Activated CD4-positive, alpha-beta T cell treated with anti-CD3 and anti-CD28 coated beads, Interleukin-2, amount 10 ng/mL, durations not matched to agents 24 days and 14 days (primary cell): Measurements from ENCODE around the gene PRR20G. TPM values are rescaled to one million over a fixed set of nuclear protein-coding genes. Genes with fewer than 3 reads are reported as not detected.

Source experiments
- DNase-seq: peaks from one replicate; pipeline ENCODE4 v3.0.0; 2022
- H3K27ac Mint-ChIP-seq: one replicate; pipeline ENCODE4 v1.8.0; 2022; ENCODE audit warnings: mild to moderate bottlenecking, mixed read lengths
- H3K27me3 Mint-ChIP-seq: one replicate; pipeline ENCODE4 v1.8.0; 2022; ENCODE audit warnings: mixed read lengths
- H3K36me3 Mint-ChIP-seq: one replicate; pipeline ENCODE4 v1.8.0; 2022; ENCODE audit warnings: low read depth, mild to moderate bottlenecking, mixed read lengths
- H3K4me1 Mint-ChIP-seq: one replicate; pipeline ENCODE4 v1.8.0; 2021; ENCODE audit warnings: mixed read lengths
- H3K4me3 Mint-ChIP-seq: one replicate; pipeline ENCODE4 v1.8.0; 2022; ENCODE audit warnings: mild to moderate bottlenecking, moderate library complexity, mixed read lengths
- H3K9me3 Mint-ChIP-seq: one replicate; pipeline ENCODE4 v1.8.0; 2021; ENCODE audit warnings: mixed read lengths
- intact Hi-C: fragments of 100-400 bp; cut with micrococcal nuclease; formaldehyde crosslinking; loops from one replicate; pipeline ENCODE4 v1.15.1; 2023
- total RNA-seq: library from RNA; stranded (reverse); gene quantifications from 2 replicates; pipeline ENCODE4 v1.2.3, GENCODE V29; 2022

Gene PRR20G
- total RNA-seq, 1 donor from 2014 or later: not detected

DNA sequence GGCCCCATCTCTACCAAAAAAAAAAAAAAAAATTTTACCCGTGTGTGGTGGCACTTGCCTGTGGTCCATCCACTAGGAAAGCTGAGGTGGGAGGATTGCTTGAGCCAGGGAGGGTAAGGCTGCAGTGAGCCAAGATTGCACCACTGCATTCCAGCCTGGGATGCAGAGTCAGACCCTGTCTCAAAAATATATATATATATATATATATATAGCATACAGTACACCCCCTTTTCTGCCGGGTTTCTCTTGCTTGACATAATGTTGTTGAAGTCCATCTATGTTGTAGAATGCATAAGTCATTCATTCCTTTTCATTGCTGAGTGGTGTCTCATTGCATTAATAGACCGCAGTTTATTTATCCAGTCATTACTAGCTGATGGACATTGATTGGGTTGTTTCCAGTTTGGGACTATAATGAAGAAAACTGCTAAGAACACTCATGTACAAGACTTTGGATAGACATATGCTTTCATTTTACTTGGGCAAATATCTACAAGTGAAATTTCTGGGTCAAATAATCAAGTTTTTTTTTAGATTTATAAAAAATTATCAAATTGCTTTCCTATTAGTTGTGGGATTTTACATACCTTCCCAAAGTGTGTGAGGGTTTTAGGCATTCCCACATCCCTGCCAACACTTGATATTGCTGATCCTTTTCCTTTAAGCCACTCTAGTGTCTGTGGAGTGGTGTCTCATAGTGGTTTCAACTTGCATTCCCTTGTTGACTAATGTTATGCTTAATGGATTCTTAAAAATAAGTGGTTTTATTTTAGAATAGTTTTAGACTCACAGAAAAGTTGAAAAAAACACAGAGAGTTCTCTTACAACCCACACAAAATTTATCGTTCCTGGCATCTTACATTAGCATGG is 2.1 kb upstream of the PRR20G start:
- Mint-ChIP-seq H3K4me1 (no peaks in the 10 kb centered on the region), H3K27me3 (no peaks in the 10 kb centered on the region), H3K9me3 (no peaks in the 10 kb centered on the region), H3K36me3 (no peaks in the 10 kb centered on the region), H3K4me3 (no peak overlapping the region), H3K27ac (no peak overlapping the region)
- intact Hi-C loops: loop anchor here (10.0 kb wide), 1 partner anchor 255 kb away; no protein-coding TSS in a partner anchor
- peak; percentile 58 for DNase-seq

DNA sequence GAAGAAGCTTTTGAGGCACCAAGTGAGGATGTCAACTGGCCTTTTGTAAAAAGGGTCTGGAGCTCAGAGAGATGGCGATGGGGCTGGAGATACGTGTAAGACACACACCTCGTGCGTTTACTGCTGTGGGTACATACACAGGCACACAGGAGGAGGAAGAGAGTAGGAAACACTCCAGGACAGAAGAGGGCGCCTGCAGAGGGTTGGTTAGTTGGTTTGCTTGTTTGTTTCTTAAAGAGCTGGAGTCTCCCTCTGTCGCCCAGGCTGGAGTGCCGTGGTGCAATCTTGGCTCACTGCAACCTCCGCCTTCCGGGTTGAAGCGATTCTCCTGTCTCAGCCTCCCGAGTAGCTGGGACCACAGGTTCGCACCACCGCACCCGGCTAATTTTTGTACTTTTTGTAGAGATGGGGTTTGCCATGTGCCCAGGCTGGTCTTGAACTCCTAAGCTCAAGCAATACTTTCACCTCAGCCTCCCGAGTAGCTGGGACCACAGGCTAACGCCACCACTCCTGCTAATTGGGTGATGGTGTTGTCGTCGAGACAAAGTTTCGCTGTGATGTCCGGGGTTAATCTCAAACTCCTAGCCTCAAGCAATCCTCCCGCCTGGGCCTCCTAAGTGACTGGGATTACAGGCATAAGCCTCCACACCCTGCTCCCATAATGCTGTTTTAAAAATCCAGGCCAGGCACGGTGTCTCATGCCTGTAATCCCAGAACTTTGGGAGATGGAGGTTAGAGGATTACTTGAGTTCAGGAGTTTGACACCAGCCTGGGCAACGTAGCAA is 1.3 kb upstream of the PRR20G start:
- Mint-ChIP-seq H3K27ac (no peak overlapping the region), H3K9me3 (no peaks in the 10 kb centered on the region), H3K36me3 (no peaks in the 10 kb centered on the region), H3K4me3 (no peak overlapping the region), H3K4me1 (no peaks in the 10 kb centered on the region), H3K27me3 (no peaks in the 10 kb centered on the region)
- intact Hi-C loops: loop anchor here (10.0 kb wide), 1 partner anchor 256 kb away; no protein-coding TSS in a partner anchor
- DNase-seq: peak; percentile 76

DNA sequence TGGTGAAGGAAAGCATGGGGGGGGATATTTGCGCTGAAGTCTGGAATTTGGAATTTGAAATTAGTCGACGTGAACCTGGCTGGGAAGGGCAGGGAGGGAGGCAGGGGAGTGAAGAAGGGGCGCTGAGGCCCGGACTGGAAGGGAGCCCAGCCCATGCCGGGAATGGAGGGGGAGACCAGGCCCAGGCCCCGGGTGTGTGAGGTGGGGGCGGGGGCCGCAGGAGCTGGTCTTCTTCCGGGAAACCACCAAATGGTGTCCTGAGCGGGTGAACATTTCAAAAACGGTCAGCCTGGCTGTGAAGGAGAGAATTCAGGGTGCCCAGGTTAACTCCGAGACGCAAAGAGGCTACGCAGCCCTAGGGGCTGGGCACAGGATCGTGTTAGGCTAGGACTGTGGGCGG is 497 bp upstream of the PRR20G start:
- H3K27ac Mint-ChIP-seq: no peak overlapping the region
- no peaks in the 10 kb centered on the region for H3K27me3 Mint-ChIP-seq
- H3K9me3 Mint-ChIP-seq: no peaks in the 10 kb centered on the region
- no peaks in the 10 kb centered on the region for H3K36me3 Mint-ChIP-seq
- H3K4me1 Mint-ChIP-seq: no peaks in the 10 kb centered on the region
- H3K4me3 Mint-ChIP-seq: no peak overlapping the region
- intact Hi-C loops: loop anchor here (10.0 kb wide), 1 partner anchor 256 kb away; no protein-coding TSS in a partner anchor
- DNase-seq: no peak

DNA sequence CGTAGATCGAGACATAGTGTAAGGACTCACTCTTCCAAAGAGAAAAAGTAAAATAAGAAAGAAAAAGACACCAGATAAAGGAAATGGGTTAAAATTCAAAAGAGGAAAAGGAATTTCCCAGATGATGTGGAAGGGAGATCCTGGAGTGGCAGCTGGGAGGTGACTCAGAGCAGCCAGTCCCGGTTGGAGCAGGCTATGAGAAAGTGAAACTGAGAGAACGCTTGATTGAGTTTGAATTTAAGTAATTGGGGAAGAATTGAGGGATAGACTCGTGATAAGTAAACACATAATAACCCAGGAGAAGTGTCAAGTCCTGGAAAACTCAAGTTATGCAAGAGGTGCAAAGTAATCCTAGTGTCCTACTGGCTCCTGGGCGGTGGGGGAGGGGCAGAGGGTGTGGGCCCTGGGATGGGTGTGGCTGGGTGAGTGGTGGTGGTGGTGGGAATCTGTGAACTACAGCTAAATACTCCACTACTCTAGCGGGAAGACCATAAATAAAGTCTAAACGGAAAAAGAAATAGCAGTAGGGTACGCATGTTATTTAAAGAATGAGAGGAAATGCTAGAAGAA is 1.2 kb downstream of the PRR20G start:
- intact Hi-C loops: loop anchor here (10.0 kb wide), 1 partner anchor 258 kb away; no protein-coding TSS in a partner anchor
- Mint-ChIP-seq H3K36me3 (no peaks in the 10 kb centered on the region), H3K9me3 (no peaks in the 10 kb centered on the region), H3K27me3 (no peaks in the 10 kb centered on the region), H3K4me1 (no peaks in the 10 kb centered on the region), H3K27ac (no peak overlapping the region), H3K4me3 (no peak overlapping the region)
- DNase-seq: no peak

DNA sequence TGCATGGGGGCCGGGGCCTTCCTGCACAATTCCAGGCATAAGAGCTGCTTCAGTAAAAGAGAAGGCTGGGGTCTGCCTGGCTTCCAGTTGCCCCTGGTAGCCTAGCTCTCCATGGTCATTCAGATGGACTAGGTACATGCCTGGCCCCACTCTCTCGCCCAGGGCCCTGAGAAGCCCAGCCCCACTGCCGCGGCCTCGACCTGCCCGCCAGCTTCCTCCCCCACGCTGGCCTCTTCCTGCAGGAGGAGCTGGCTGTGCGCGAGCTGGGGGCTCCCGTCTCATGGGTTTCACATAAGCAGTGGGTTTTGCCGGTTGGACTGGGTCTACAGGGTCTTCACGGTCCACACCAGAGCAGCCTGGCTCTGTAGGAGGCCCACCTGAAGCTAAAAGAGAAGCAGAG is 3.6 kb downstream of the PRR20G start:
- Mint-ChIP-seq H3K27me3 (no peaks in the 10 kb centered on the region), H3K4me1 (no peaks in the 10 kb centered on the region), H3K4me3 (no peak overlapping the region), H3K36me3 (no peaks in the 10 kb centered on the region), H3K9me3 (no peaks in the 10 kb centered on the region), H3K27ac (no peak overlapping the region)
- no peak for DNase-seq
- intact Hi-C loops: loop anchor here (10.0 kb wide), 1 partner anchor 261 kb away; no protein-coding TSS in a partner anchor

DNA sequence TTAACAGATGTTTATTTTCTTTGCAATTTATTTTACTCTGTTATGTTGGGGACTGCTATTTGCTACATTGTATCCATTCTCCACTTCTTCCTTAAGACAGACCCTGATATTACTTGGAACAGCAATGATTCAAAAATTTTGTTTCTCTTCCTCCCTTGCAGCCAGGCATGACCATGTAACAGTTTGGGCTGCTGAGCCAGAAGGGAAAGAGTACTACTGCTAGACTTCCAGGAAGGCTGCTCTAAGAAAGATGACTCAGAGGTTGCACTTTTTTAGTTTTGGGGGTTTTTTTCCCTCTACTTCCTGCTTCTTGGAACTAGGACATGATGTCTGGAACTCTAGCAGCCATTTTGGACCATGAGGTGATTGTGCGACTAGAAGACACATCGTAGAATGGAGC is 10.3 kb downstream of the PRR20G start:
- H3K4me3 Mint-ChIP-seq: no peak overlapping the region
- no peak overlapping the region for H3K27ac Mint-ChIP-seq
- no peak for DNase-seq
- no peaks in the 10 kb centered on the region for H3K4me1 Mint-ChIP-seq
- intact Hi-C loops: no loop called here
- H3K9me3 Mint-ChIP-seq: peaks cover 4% of the 10 kb centered on the region
- no peaks in the 10 kb centered on the region for H3K36me3 Mint-ChIP-seq
- no peaks in the 10 kb centered on the region for H3K27me3 Mint-ChIP-seq

DNA sequence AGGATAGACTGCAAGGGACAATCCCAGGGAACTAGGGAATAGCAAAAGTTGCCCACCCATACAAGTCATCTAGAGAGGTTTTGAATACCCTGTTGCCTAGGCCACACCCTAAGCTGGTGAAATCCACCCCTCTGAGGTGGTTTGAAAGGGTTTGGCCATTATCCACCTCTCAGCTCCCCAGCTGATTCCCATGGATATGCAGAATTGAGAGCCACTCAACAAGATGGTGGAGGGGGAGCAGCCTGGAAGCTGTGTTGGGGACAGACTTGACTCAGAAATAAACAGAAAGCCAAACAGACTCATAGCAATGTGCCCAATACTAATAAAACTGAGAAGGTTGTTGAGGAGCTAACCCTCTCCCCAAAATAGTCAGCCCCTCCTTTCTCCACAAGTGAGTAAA is 10.9 kb downstream of the PRR20G start:
- no peaks in the 10 kb centered on the region for H3K4me1 Mint-ChIP-seq
- no peaks in the 10 kb centered on the region for H3K27me3 Mint-ChIP-seq
- H3K4me3 Mint-ChIP-seq: no peak overlapping the region

DNA sequence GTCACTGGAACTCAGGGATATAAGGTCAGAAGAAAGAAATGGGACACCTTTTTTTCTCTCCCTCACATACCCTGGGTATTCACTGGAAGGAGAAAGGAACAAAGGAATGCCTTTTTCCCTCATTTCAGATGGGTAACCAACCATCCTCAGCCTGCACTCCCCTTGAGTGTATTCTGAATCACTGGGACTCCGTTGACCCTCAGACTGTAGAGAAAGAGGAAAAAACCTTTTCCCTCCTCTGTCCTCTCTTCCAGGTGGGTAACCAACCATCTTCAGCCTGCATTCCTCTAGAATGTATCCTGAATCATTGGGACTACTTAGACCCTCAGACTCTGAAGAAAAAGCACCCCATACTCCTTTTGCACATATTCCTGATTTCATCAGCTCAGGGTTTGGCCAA is 11.4 kb downstream of the PRR20G start:
- no peak overlapping the region for H3K27ac Mint-ChIP-seq
- no peak for DNase-seq
- H3K27me3 Mint-ChIP-seq: no peaks in the 10 kb centered on the region
- H3K36me3 Mint-ChIP-seq: no peaks in the 10 kb centered on the region
- no peaks in the 10 kb centered on the region for H3K4me1 Mint-ChIP-seq
- peaks cover 4% of the 10 kb centered on the region for H3K9me3 Mint-ChIP-seq
- intact Hi-C loops: no loop called here
- H3K4me3 Mint-ChIP-seq: no peak overlapping the region

More for the DNA sequence above, 10.9 kb downstream of the PRR20G start:
- intact Hi-C loops: no loop called here
- Mint-ChIP-seq H3K36me3 (no peaks in the 10 kb centered on the region), H3K9me3 (peaks cover 4% of the 10 kb centered on the region), H3K27ac (no peak overlapping the region)
- no peak for DNase-seq

DNA sequence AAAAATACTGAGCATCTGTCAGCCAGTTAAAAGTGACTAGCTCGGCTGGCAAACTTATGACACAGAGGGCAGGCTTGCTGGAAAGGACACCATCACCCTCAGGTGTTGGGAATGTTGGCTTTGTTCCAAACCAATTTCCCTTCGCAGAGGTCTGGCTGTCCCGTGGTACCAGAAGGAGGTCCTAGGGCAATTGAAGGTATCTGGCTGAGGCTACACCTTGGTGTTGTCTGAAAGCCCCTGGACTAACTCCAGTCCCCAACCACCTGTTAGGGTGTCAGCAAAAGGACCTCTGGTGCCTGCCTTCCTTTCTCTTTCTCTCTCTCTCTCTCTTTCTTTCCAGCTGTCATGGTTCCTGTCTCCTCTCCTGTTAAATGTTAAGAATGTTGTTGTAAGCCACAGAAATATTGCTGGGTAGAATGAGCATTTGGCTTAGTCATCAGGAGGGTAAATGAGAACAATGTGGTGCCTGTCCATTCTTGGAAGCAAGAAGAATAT is 12.5 kb downstream of the PRR20G start:
- intact Hi-C loops: no loop called here
- no peaks in the 10 kb centered on the region for H3K4me1 Mint-ChIP-seq
- H3K36me3 Mint-ChIP-seq: no peaks in the 10 kb centered on the region
- H3K9me3 Mint-ChIP-seq: peaks cover 4% of the 10 kb centered on the region
- DNase-seq: no peak
- H3K27ac Mint-ChIP-seq: no peak overlapping the region
- no peak overlapping the region for H3K4me3 Mint-ChIP-seq
- H3K27me3 Mint-ChIP-seq: no peaks in the 10 kb centered on the region

DNA sequence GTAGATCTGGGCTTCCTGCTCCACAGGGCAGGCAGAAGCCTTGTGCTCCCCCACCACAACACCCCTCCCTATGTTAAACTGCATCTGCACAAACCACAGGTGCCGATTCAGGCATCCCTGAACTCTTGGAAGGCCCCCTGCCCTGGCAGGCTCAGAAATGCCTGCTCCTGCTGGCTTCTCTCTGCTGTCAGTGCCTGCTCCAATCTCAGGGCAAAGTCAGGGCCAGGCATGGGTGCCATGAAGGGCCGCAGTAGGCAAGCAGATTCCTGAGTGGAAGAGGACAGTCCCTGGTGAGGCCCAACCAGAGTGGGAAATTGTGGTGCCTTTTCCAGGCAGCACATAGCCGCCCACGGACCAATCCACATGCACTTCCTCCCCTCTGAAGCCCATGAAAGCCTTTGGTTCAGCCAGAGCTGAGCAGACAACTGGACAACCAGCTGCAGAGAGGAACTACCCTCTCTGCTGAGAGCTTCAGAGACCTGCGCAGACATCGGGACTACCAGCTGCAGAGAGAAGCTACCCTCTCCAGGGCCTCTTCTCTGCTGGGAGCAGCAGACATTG is 13.6 kb downstream of the PRR20G start:
- Mint-ChIP-seq H3K27ac (no peak overlapping the region), H3K36me3 (no peaks in the 10 kb centered on the region), H3K9me3 (peaks cover 10% of the 10 kb centered on the region), H3K4me1 (no peaks in the 10 kb centered on the region), H3K27me3 (no peaks in the 10 kb centered on the region), H3K4me3 (no peak overlapping the region)
- intact Hi-C loops: no loop called here
- no peak for DNase-seq

DNA sequence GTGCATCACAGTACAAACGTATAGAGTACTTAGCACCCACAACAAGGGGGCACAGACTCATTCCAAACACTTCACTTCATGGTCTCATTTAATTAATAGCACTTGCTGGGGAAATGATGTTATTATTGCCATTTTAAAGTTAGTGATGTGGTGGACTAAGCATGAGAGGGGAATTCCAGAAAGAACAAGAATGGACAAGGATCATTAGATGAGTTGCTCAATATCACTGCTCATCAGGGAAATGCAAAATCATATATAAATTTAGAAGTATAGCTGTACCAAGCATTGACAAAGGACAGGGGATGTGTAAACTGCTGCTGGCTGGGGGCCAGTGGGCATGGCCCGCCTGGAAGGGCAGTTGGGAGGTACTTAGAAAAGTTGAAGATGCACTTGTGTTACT is 14.6 kb downstream of the PRR20G start:
- Mint-ChIP-seq H3K27me3 (no peaks in the 10 kb centered on the region), H3K4me1 (no peaks in the 10 kb centered on the region), H3K36me3 (no peaks in the 10 kb centered on the region), H3K27ac (no peak overlapping the region), H3K4me3 (no peak overlapping the region), H3K9me3 (peaks cover 10% of the 10 kb centered on the region)
- DNase-seq: no peak
- intact Hi-C loops: no loop called here

DNA sequence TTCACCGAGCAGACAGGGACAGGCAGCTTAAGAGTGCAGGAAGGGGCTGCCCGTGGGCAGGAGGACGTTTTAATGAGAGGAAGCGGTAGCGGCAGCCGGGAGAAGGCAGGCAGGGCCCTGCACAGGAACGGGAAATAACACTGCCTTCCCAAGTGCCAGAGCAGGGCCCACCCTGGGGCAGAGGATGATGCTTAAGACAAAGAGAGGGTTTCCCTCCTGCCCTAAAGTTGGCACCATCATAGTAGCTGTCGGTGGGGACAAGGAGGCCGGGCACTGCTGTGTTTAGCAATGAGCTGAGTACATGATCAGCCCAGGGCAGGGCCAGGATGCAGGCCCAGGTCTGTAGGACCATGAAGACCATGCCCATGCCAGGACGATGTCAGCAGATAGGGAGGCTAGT is 21.7 kb downstream of the PRR20G start:
- Mint-ChIP-seq H3K4me1 (no peaks in the 10 kb centered on the region), H3K36me3 (no peaks in the 10 kb centered on the region), H3K4me3 (no peak overlapping the region), H3K27me3 (no peaks in the 10 kb centered on the region), H3K27ac (no peak overlapping the region), H3K9me3 (peaks cover 6% of the 10 kb centered on the region)
- no peak for DNase-seq
- intact Hi-C loops: no loop called here

DNA sequence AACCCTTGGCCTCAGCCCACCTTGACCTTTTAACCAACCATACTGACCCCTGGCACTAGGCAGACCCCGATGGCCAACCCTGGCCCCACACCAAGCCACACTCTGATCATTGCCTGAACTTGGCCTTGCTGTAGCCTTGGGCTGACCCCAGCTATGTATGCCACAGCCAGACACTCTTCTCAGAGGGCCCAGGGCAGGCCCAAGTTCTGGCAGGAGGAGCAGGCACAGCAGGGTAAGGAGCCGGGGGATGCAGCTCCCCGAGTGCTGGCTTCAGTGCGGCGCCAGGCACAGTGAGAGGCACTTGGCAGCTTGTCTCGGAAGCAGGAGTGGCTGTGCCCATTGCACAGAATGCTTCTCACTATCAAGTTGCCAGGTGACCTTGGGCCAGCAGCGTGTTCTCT is 22.3 kb downstream of the PRR20G start:
- Mint-ChIP-seq H3K27ac (no peak overlapping the region), H3K36me3 (no peaks in the 10 kb centered on the region), H3K4me3 (no peak overlapping the region), H3K9me3 (peaks cover 6% of the 10 kb centered on the region), H3K4me1 (no peaks in the 10 kb centered on the region), H3K27me3 (no peaks in the 10 kb centered on the region)
- DNase-seq: no peak
- intact Hi-C loops: no loop called here
